Heart left ventricle (tissue), 13 donors: ENCODE results near the gene ATMIN.

Experiments used
- CTCF ChIP-seq, 12 donors: fragments of 200-600 bp; sonication (generic) in 4 of 12; IDR thresholded peaks; one replicate each; pipeline versions ENCODE4 v1.5.0 to v1.8.0; 2018 to 2022; ENCODE audit warnings: antibody characterized with exemption in 12 of 12, mild to moderate bottlenecking in 5 of 12
- POLR2A ChIP-seq, 2 donors: fragments of 450-650 bp; IDR thresholded peaks; one replicate each; pipeline ENCODE4 v1.6.1; 2017; ENCODE audit warnings: antibody characterized with exemption in 2 of 2, mild to moderate bottlenecking in 2 of 2, moderate library complexity in 2 of 2
- donor health status: ischemic (EF 13 %, LVEDD 7.1; RV severe dilation, severe dysfunction).
- donor health status: DM: no; HTN: yes; CAD: no.
- donor health status: DM: no; HTN: no; CAD: no.
- donor health status: ischemic (EF 25% LVEDD 6.9; RV normal size, moderate dysfunction).
- donor health status: ischemic (EF 25% LVEDD 5.7; RV mildly dilated, moderate dysfunction).
- donor health status: ischemic (EF 35%, LVEDD 5.7; RV mildly dilated, moderate dysfunction).
- donor health status: nonischemic (EF 11% LVEDD 7.7; RV severe dilation, severe dysfunction).
- donor health status: DM: yes; HTN: yes; CAD: no.
- donor health status: PGD.
- donor health status: ischemic (EF 29% LVEDD 5.4; RV normal size, mild dysfunction).
- donor health status: nonischemic (EF 23%, LVEDD 6.1; RV moderate dilation, normal function).

- no peak for TF ChIP-seq POLR2A (IDR thresholded peaks at IDR 0.05)
- no peak for TF ChIP-seq CTCF (IDR thresholded peaks at IDR 0.05)
Measured at GRCh38 chr16:81041696-81042095, 6.1 kb downstream of the ATMIN start.
